Heart right ventricle (tissue), 16 donors: ENCODE results near the gene SMYD3. TPM values are rescaled to one million over a fixed set of nuclear protein-coding genes. Genes with fewer than 3 reads are reported as not detected.

ENCODE experiments used
- ATAC-seq, 8 donors: fragments of 200-7000 bp; cut with Tn5 transposase; one replicate each; pipeline ENCODE4 v1.9.1; 2020; ENCODE audit warnings: mild to moderate bottlenecking in 8 of 8, moderate library complexity in 8 of 8, moderate number of reproducible peaks in 1 of 8
- DNase-seq, 2 donors: peaks; one replicate each; pipeline ENCODE4 v3.0.0-alpha.2; 2020
- H3K27ac ChIP-seq, 10 donors: fragments of 200-600 bp; sonication (generic) in 2 of 10; one replicate each; pipeline versions ENCODE4 v1.5.0 to v1.8.0; 2020 to 2022; ENCODE audit warnings: mild to moderate bottlenecking in 3 of 10
- H3K27me3 ChIP-seq, 7 donors: fragments of 200-600 bp; one replicate each; pipeline ENCODE4 v1.8.0; 2021 to 2022; ENCODE audit warnings: mild to moderate bottlenecking in 2 of 7
- H3K36me3 ChIP-seq, 9 donors: fragments of 200-600 bp; sonication (generic) in 1 of 9; one replicate each; pipeline versions ENCODE4 v1.5.0 to v1.8.0; 2020 to 2022; ENCODE audit warnings: mild to moderate bottlenecking in 2 of 9
- H3K4me1 ChIP-seq, 9 donors: fragments of 200-600 bp; sonication (generic) in 1 of 9; one replicate each; pipeline versions ENCODE4 v1.5.0 to v1.8.0; 2020 to 2022; ENCODE audit warnings: mild to moderate bottlenecking in 4 of 9
- H3K4me3 ChIP-seq, 10 donors: fragments of 200-600 bp; sonication (generic) in 2 of 10; one replicate each; pipeline versions ENCODE4 v1.5.0 to v1.8.0; 2020 to 2022; ENCODE audit warnings: mild to moderate bottlenecking in 7 of 10, moderate library complexity in 2 of 10
- H3K9me3 ChIP-seq, 11 donors: fragments of 200-600 bp in 10 of 11; sonication (generic) in 2 of 11; one replicate each; pipeline versions ENCODE4 v1.5.0 to v1.8.0; 2013 to 2022; ENCODE audit warnings: mild to moderate bottlenecking in 2 of 11, control low read depth in 1 of 11, moderate library complexity in 1 of 11
- CTCF ChIP-seq, 9 donors: fragments of 200-600 bp; sonication (generic) in 2 of 9; IDR thresholded peaks; one replicate each; pipeline versions ENCODE4 v1.5.0 to v1.8.0; 2021 to 2022; ENCODE audit warnings: antibody characterized with exemption in 9 of 9, mild to moderate bottlenecking in 5 of 9, moderate library complexity in 1 of 9
- WGBS, 2 donors: extraction: QIAGEN DNeasy Blood & Tissue Kit; methylation state at CpG; one replicate each; pipeline ENCODE4 v1.1.7; 2013; ENCODE audit warnings: inconsistent platforms in 1 of 2; 5-methylcytosine and 5-hydroxymethylcytosine counted together
- intact Hi-C, 10 donors: fragments of 100-400 bp; cut with DNase I; formaldehyde crosslinking; loops; one replicate each; pipeline versions ENCODE4 v1.11.1 to v1.14.2; 2022
- polyA plus RNA-seq, 2 donors: library from polyadenylated mRNA; stranded (reverse); fragments of 200-250 nt; gene quantifications; one replicate each; pipeline ENCODE4 v1.2.3, GENCODE V29; 2013
- total RNA-seq, 10 donors: library from RNA; stranded (reverse); fragmentation: NEBNext Ultra II Directional in 3 of 10; extraction: Animal tissue kit (Norgen Biotek cat#: 25700) in 3 of 10; gene quantifications; one replicate each; pipeline versions ENCODE4 v1.2.1 to v1.2.4, GENCODE V29; 2021 to 2023
- donor health status: Arrhythmogenic right ventricular cardiomyopathy.
- donor health status: ischemic (EF 13 %, LVEDD 7.1; RV severe dilation, severe dysfunction).
- donor health status: healthy with polysubstance abuse.
- donor health status: DM: no; HTN: yes; CAD: no.
- donor health status: DM: no; HTN: no; CAD: no.
- donor health status: ischemic (EF 25% LVEDD 6.9; RV normal size, moderate dysfunction).
- donor health status: ischemic (EF 25% LVEDD 5.7; RV mildly dilated, moderate dysfunction).
- donor health status: healthy.
- donor health status: DM: yes; HTN: yes; CAD: no.
- donor health status: Ischemic cardiomyopathy.
- donor health status: ischemic (EF 35%, LVEDD 5.7; RV mildly dilated, moderate dysfunction).
- donor health status: nonischemic (EF 11% LVEDD 7.7; RV severe dilation, severe dysfunction).
- donor health status: DM: yes; HTN: yes; CAD: no.
- donor health status: PGD.
- donor health status: ischemic (EF 29% LVEDD 5.4; RV normal size, mild dysfunction).
- donor health status: nonischemic (EF 23%, LVEDD 6.1; RV moderate dilation, normal function).

SMYD3 gene
- total and polyA plus RNA-seq, 12 donors: 5.9 to 13.9 (median 8.1) TPM

GRCh38 chr1:246037832-246038231 is 469.2 kb downstream of the SMYD3 start:
- ATAC-seq (no peak), DNase-seq (no peak)
- Histone ChIP-seq H3K4me3 (no peak overlapping the region), H3K36me3 (no peaks in the 10 kb centered on the region), H3K27ac (no peak overlapping the region), H3K9me3 (no peaks in the 10 kb centered on the region), H3K4me1 (no peaks in the 10 kb centered on the region), H3K27me3 (no peaks in the 10 kb centered on the region)
- WGBS, 2 donors: 85 to 91% methylated on average over 1 of the region's 1 CpG
- TF ChIP-seq CTCF (IDR thresholded peaks at IDR 0.05): no peak
- intact Hi-C loops: no loop called here

GRCh38 chr1:246036175-246036574 is 470.9 kb downstream of the SMYD3 start:
- no peak for ATAC-seq

GRCh38 chr1:246035060-246035541 is 472.0 kb downstream of the SMYD3 start:
- 57 to 63% methylated on average over 11 of the region's 11 CpGs for WGBS, 2 donors
- TF ChIP-seq CTCF (IDR thresholded peaks at IDR 0.05): no peak
- no peak overlapping the region for H3K4me3 ChIP-seq

More at GRCh38 chr1:246036175-246036574, 470.9 kb downstream of the SMYD3 start:
- Histone ChIP-seq H3K36me3 (no peaks in the 10 kb centered on the region), H3K27ac (no peak overlapping the region), H3K27me3 (no peaks in the 10 kb centered on the region), H3K4me3 (no peak overlapping the region), H3K4me1 (peaks cover 0 to 7% (median 0%) of the 10 kb centered on the region in 9 donors), H3K9me3 (no peaks in the 10 kb centered on the region)
- WGBS, 2 donors: 97 to 98% methylated on average over 1 of the region's 1 CpG
- DNase-seq: no peak
- intact Hi-C loops: no loop called here
- no peak for TF ChIP-seq CTCF (IDR thresholded peaks at IDR 0.05)

GRCh38 chr1:246034630-246035029 is 472.4 kb downstream of the SMYD3 start:
- Histone ChIP-seq H3K4me3 (no peak overlapping the region), H3K9me3 (no peaks in the 10 kb centered on the region), H3K27me3 (no peaks in the 10 kb centered on the region), H3K4me1 (peaks cover 0 to 7% (median 0%) of the 10 kb centered on the region in 9 donors), H3K27ac (no peak overlapping the region), H3K36me3 (no peaks in the 10 kb centered on the region)
- WGBS, 2 donors: 87 to 88% methylated on average over 12 of the region's 12 CpGs
- TF ChIP-seq CTCF (IDR thresholded peaks at IDR 0.05): no peak
- no peak for ATAC-seq
- DNase-seq: no peak
- intact Hi-C loops: no loop called here

More at GRCh38 chr1:246035060-246035541, 472.0 kb downstream of the SMYD3 start:
- H3K27ac ChIP-seq: no peak overlapping the region
- intact Hi-C loops: no loop called here
- ATAC-seq: no peak
- H3K27me3 ChIP-seq: no peaks in the 10 kb centered on the region
- H3K9me3 ChIP-seq: no peaks in the 10 kb centered on the region
- DNase-seq: no peak
- peaks cover 0 to 7% (median 0%) of the 10 kb centered on the region in 9 donors for H3K4me1 ChIP-seq
- H3K36me3 ChIP-seq: no peaks in the 10 kb centered on the region
